Neural progenitor cell (in vitro differentiated cells): ENCODE measurements around the gene SMYD3. TPM values are rescaled to one million over a fixed set of nuclear protein-coding genes. Genes with fewer than 3 reads are reported as not detected.

Source experiments
- DNase-seq: peaks from one replicate; pipeline ENCODE4 v3.0.0-alpha.2; 2016; ENCODE audit warnings: low spot score
- H2AFZ ChIP-seq: fragments of 200-600 bp; sonication (generic); replicated peaks from 2 replicates; pipeline ENCODE4 v1.6.1; 2016; ENCODE audit warnings: antibody characterized with exemption
- H3F3A ChIP-seq: fragments of 200-600 bp; sonication (generic); 2 replicates; pipeline ENCODE4 v1.6.1; 2016; ENCODE audit warnings: antibody characterized with exemption, low read depth
- H3K27ac ChIP-seq: fragments of 200-600 bp; sonication (generic); 2 replicates; pipeline ENCODE4 v1.5.1; 2016; ENCODE audit warnings: mild to moderate bottlenecking
- H3K27me3 ChIP-seq: fragments of 200-600 bp; sonication (generic); 2 replicates; pipeline ENCODE4 v1.6.1; 2016; ENCODE audit warnings: mild to moderate bottlenecking, moderate library complexity
- H3K36me3 ChIP-seq: fragments of 200-600 bp; sonication (generic); 2 replicates; pipeline ENCODE4 v1.5.1; 2016
- H3K4me1 ChIP-seq: fragments of 200-600 bp; sonication (generic); 2 replicates; pipeline ENCODE4 v1.6.1; 2016; ENCODE audit warnings: mixed run types
- H3K4me2 ChIP-seq: fragments of 200-600 bp; sonication (generic); 2 replicates; pipeline ENCODE4 v1.6.1; 2016
- H3K4me3 ChIP-seq: fragments of 200-600 bp; sonication (generic); 2 replicates; pipeline ENCODE4 v1.5.1; 2016
- H3K79me2 ChIP-seq: fragments of 200-600 bp; sonication (generic); 2 replicates; pipeline ENCODE4 v1.6.1; 2016; ENCODE audit warnings: low read depth
- H3K9ac ChIP-seq: fragments of 200-600 bp; sonication (generic); 2 replicates; pipeline ENCODE4 v1.6.1; 2016
- H3K9me3 ChIP-seq: fragments of 200-600 bp; sonication (generic); 2 replicates; pipeline ENCODE4 v1.5.1; 2016; ENCODE audit warnings: low read depth
- H4K20me1 ChIP-seq: fragments of 200-600 bp; sonication (generic); 2 replicates; pipeline ENCODE4 v1.6.1; 2016; ENCODE audit warnings: low read depth
- H3K27ac Mint-ChIP-seq: 3 replicates; pipeline ENCODE4 v1.8.0; 2021; ENCODE audit warnings: mixed read lengths
- H3K27me3 Mint-ChIP-seq: 2 replicates; pipeline ENCODE4 v1.8.0; 2022; ENCODE audit warnings: low read depth, mild to moderate bottlenecking, inconsistent platforms, moderate library complexity, mixed read lengths; ENCODE audit not compliant: insufficient read depth
- H3K36me3 Mint-ChIP-seq: 3 replicates; pipeline ENCODE4 v1.8.0; 2021; ENCODE audit warnings: mixed read lengths
- H3K4me1 Mint-ChIP-seq: 3 replicates; pipeline ENCODE4 v1.8.0; 2021; ENCODE audit warnings: mixed read lengths
- H3K4me3 Mint-ChIP-seq: 3 replicates; pipeline ENCODE4 v1.8.0; 2021; ENCODE audit warnings: mild to moderate bottlenecking, moderate library complexity, mixed read lengths
- H3K9me3 Mint-ChIP-seq: 3 replicates; pipeline ENCODE4 v1.8.0; 2020; ENCODE audit warnings: mixed read lengths
- EZH2 ChIP-seq: fragments of 200-600 bp; sonication (generic); IDR thresholded peaks from 2 replicates; pipeline ENCODE4 v1.6.1; 2017; ENCODE audit warnings: antibody characterized with exemption, mild to moderate bottlenecking, moderate library complexity
- EZH2phosphoT487 ChIP-seq: fragments of 200-600 bp; sonication (generic); IDR thresholded peaks from 2 replicates; pipeline ENCODE4 v1.6.1; 2017; ENCODE audit warnings: antibody characterized with exemption
- total RNA-seq: library from RNA; depleted of rRNA; stranded (reverse); fragments of >200 nt; gene quantifications from 2 replicates; pipeline ENCODE4 v1.2.3, GENCODE V29; 2015; ENCODE audit warnings: low replicate concordance
- TF ChIP-seq, protein P1 (sequence below): fragments of 200-600 bp; sonication (generic); IDR thresholded peaks from 2 replicates; pipeline ENCODE4 v1.5.1; 2017; ENCODE audit warnings: antibody characterized with exemption, mild to moderate bottlenecking

The SMYD3 gene
- total RNA-seq, 1 donor from 2014 or later = 43.2 TPM

DNA sequence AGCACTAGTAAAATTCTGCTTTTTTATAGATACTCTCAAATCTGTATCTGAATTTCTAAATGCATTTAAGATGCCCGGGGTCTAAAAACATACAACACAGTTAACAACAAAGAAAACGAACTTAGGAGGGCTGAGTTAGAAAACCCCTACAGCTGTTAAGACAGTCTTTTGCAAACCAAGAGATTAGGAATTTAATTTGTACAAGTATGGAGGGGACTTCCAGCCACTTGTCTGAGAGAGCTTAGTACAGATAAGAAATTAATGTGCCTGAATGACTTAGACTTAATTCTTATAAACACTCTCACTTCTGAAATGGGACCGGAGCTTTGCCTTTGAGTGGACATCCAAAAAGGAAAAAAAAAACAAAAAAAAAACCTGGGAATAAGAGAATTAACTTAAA, 61.6 kb downstream of the SMYD3 start:
- peaks cover 2% of the 10 kb centered on the region for H3K36me3 Mint-ChIP-seq
- Histone ChIP-seq H3K4me1 (peaks cover 3% of the 10 kb centered on the region), H3K36me3 (no peaks in the 10 kb centered on the region), H3K79me2 (no peaks in the 10 kb centered on the region), H2AFZ (no peak overlapping the region), H4K20me1 (no peaks in the 10 kb centered on the region), H3K9me3 (no peaks in the 10 kb centered on the region), H3K27ac (no peak overlapping the region), H3K27me3 (no peaks in the 10 kb centered on the region), H3K9ac (no peak overlapping the region), H3K4me3 (no peak overlapping the region), H3F3A (no peaks in the 10 kb centered on the region), H3K4me2 (no peak overlapping the region)
- no peaks in the 10 kb centered on the region for H3K4me1 Mint-ChIP-seq
- DNase-seq = no peak
- peaks cover 3% of the 10 kb centered on the region for H3K27me3 Mint-ChIP-seq
- no peak overlapping the region for H3K27ac Mint-ChIP-seq
- no peak overlapping the region for H3K4me3 Mint-ChIP-seq
- no peaks in the 10 kb centered on the region for H3K9me3 Mint-ChIP-seq
- no peak for TF ChIP-seq EZH2
- TF ChIP-seq EZH2phosphoT487 = no peak
- TF ChIP-seq, protein P1, sequence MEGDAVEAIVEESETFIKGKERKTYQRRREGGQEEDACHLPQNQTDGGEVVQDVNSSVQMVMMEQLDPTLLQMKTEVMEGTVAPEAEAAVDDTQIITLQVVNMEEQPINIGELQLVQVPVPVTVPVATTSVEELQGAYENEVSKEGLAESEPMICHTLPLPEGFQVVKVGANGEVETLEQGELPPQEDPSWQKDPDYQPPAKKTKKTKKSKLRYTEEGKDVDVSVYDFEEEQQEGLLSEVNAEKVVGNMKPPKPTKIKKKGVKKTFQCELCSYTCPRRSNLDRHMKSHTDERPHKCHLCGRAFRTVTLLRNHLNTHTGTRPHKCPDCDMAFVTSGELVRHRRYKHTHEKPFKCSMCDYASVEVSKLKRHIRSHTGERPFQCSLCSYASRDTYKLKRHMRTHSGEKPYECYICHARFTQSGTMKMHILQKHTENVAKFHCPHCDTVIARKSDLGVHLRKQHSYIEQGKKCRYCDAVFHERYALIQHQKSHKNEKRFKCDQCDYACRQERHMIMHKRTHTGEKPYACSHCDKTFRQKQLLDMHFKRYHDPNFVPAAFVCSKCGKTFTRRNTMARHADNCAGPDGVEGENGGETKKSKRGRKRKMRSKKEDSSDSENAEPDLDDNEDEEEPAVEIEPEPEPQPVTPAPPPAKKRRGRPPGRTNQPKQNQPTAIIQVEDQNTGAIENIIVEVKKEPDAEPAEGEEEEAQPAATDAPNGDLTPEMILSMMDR = no peak

DNA sequence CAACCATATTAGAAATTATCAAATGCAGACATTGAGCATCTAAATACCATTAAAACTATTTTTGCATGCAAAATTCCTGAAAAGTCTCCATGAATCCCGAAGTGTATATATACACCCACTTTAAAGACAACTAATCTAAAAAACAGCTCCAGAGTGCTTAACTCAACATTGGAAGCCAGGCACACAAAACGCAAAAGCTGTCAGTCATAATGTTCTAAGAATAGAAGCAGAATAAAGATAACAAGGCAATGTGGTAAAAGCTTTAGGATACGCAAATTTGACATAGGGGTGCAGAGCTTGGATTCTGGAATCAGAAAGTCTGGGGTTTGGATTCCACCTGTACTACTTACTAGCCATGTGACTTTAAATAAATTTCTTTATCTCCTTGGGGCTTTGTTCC, 62.5 kb downstream of the SMYD3 start:
- Histone ChIP-seq H3K9me3 (no peaks in the 10 kb centered on the region), H3K79me2 (no peaks in the 10 kb centered on the region), H3K27me3 (no peaks in the 10 kb centered on the region), H4K20me1 (no peaks in the 10 kb centered on the region), H3K9ac (no peak overlapping the region), H3K4me3 (no peak overlapping the region), H3K27ac (no peak overlapping the region), H3F3A (no peaks in the 10 kb centered on the region), H3K4me2 (no peak overlapping the region), H2AFZ (no peak overlapping the region), H3K36me3 (no peaks in the 10 kb centered on the region), H3K4me1 (peaks cover 3% of the 10 kb centered on the region)
- Mint-ChIP-seq H3K9me3 (no peaks in the 10 kb centered on the region), H3K27ac (no peak overlapping the region), H3K4me1 (no peaks in the 10 kb centered on the region), H3K4me3 (no peak overlapping the region), H3K27me3 (peaks cover 3% of the 10 kb centered on the region), H3K36me3 (peaks cover 4% of the 10 kb centered on the region)
- TF ChIP-seq, protein P1 = no peak
- TF ChIP-seq EZH2 = no peak
- no peak for TF ChIP-seq EZH2phosphoT487
- no peak for DNase-seq

DNA sequence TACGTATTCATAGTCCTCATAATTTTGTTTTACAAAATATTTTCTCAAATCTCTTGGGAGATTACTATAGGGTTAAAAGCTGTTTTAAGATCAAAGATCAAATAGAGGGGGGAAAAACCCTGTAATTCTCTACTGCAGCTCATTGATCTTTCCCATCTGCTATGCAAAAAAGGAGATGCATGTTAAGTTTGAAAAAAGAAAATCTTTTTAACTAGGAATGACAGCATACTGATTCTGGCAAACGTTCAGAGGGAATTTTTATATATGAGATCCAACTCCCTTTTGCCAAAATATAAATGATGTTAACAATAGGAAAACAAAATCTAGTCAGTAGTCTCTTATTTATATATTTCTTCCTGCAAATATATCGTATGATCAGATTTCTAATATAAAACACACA, 69.1 kb downstream of the SMYD3 start:
- H3K9me3 ChIP-seq = no peaks in the 10 kb centered on the region

More for the DNA sequence above, 69.1 kb downstream of the SMYD3 start:
- H3F3A ChIP-seq = no peaks in the 10 kb centered on the region
- Mint-ChIP-seq H3K27me3 (peaks cover 4% of the 10 kb centered on the region), H3K27ac (no peak overlapping the region), H3K9me3 (peaks cover 9% of the 10 kb centered on the region), H3K4me3 (no peak overlapping the region), H3K4me1 (no peaks in the 10 kb centered on the region), H3K36me3 (peaks cover 5% of the 10 kb centered on the region)
- no peak for DNase-seq
- no peak overlapping the region for H3K9ac ChIP-seq
- TF ChIP-seq EZH2 (no peak), EZH2phosphoT487 (no peak)
- TF ChIP-seq, protein P1 = no peak
- no peaks in the 10 kb centered on the region for H4K20me1 ChIP-seq
- H2AFZ ChIP-seq = no peak overlapping the region
- no peak overlapping the region for H3K4me2 ChIP-seq
- H3K27ac ChIP-seq = no peak overlapping the region
- H3K27me3 ChIP-seq = no peaks in the 10 kb centered on the region
- H3K36me3 ChIP-seq = no peaks in the 10 kb centered on the region
- no peaks in the 10 kb centered on the region for H3K79me2 ChIP-seq
- H3K4me1 ChIP-seq = no peaks in the 10 kb centered on the region
- no peak overlapping the region for H3K4me3 ChIP-seq
